Nephron progenitor cell (in vitro differentiated cells): ENCODE data around the gene EFNA2.

Source experiments
- DNase-seq: peaks from one replicate; pipeline ENCODE4 v3.0.0; 2021
- H3K27ac Mint-ChIP-seq: 2 replicates; pipeline ENCODE4 v1.8.0; 2021; ENCODE audit warnings: mild to moderate bottlenecking, moderate library complexity, mixed read lengths
- H3K27me3 Mint-ChIP-seq: 2 replicates; pipeline ENCODE4 v1.8.0; 2021; ENCODE audit warnings: mild to moderate bottlenecking, low read depth, mixed read lengths; ENCODE audit not compliant: poor library complexity
- H3K36me3 Mint-ChIP-seq: 2 replicates; pipeline ENCODE4 v1.8.0; 2021; ENCODE audit warnings: low read depth, mixed read lengths
- H3K4me1 Mint-ChIP-seq: 2 replicates; pipeline ENCODE4 v1.8.0; 2021; ENCODE audit warnings: mixed read lengths
- H3K4me3 Mint-ChIP-seq: 2 replicates; pipeline ENCODE4 v1.8.0; 2021; ENCODE audit warnings: mild to moderate bottlenecking, moderate library complexity, mixed read lengths
- H3K9me3 Mint-ChIP-seq: 2 replicates; pipeline ENCODE4 v1.8.0; 2021; ENCODE audit warnings: mild to moderate bottlenecking, moderate library complexity, mixed read lengths
- CTCF ChIP-seq: fragments of 200-600 bp; sonication (generic); IDR thresholded peaks from 2 replicates; pipeline ENCODE4 v1.5.0; 2021; ENCODE audit warnings: antibody characterized with exemption

EFNA2 gene

GRCh38 chr19:1262623-1263123 is 23.0 kb upstream of the EFNA2 start:
- no peak for TF ChIP-seq CTCF
- Mint-ChIP-seq H3K36me3 (peaks cover 3% of the 10 kb centered on the region), H3K4me3 (peak overlapping the region; percentile 65), H3K27me3 (peaks cover 3% of the 10 kb centered on the region), H3K27ac (no peak overlapping the region), H3K9me3 (no peaks in the 10 kb centered on the region), H3K4me1 (peaks cover 78% of the 10 kb centered on the region)
- peak; percentile 57 for DNase-seq

GRCh38 chr19:1263188-1263587 is 22.5 kb upstream of the EFNA2 start:
- no peaks in the 10 kb centered on the region for H3K9me3 Mint-ChIP-seq
- H3K27ac Mint-ChIP-seq = peak overlapping the region; percentile 72
- TF ChIP-seq CTCF = no peak
- H3K4me1 Mint-ChIP-seq = peaks cover 78% of the 10 kb centered on the region
- DNase-seq = no peak
- H3K36me3 Mint-ChIP-seq = no peaks in the 10 kb centered on the region
- peak overlapping the region; percentile 65 for H3K4me3 Mint-ChIP-seq
- peaks cover 3% of the 10 kb centered on the region for H3K27me3 Mint-ChIP-seq

GRCh38 chr19:1264801-1265614 is 20.7 kb upstream of the EFNA2 start:
- Mint-ChIP-seq H3K9me3 (no peaks in the 10 kb centered on the region), H3K36me3 (peaks cover 2% of the 10 kb centered on the region), H3K27me3 (peaks cover 6% of the 10 kb centered on the region), H3K27ac (peak overlapping the region; percentile 95), H3K4me1 (peaks cover 72% of the 10 kb centered on the region), H3K4me3 (peak overlapping the region; percentile 72)
- DNase-seq = peak; percentile 64
- TF ChIP-seq CTCF = no peak

GRCh38 chr19:1265615-1266128 is 20.0 kb upstream of the EFNA2 start:
- H3K27me3 Mint-ChIP-seq = peaks cover 6% of the 10 kb centered on the region
- peaks cover 9% of the 10 kb centered on the region for H3K36me3 Mint-ChIP-seq
- H3K9me3 Mint-ChIP-seq = no peaks in the 10 kb centered on the region
- H3K4me1 Mint-ChIP-seq = peaks cover 78% of the 10 kb centered on the region
- no peak for TF ChIP-seq CTCF
- peak overlapping the region; percentile 84 for H3K27ac Mint-ChIP-seq
- DNase-seq = no peak
- peak overlapping the region; percentile 72 for H3K4me3 Mint-ChIP-seq

GRCh38 chr19:1266129-1266915 is 19.4 kb upstream of the EFNA2 start:
- peaks cover 81% of the 10 kb centered on the region for H3K4me1 Mint-ChIP-seq
- H3K36me3 Mint-ChIP-seq = peaks cover 15% of the 10 kb centered on the region
- peak; percentile 86 for DNase-seq
- H3K27me3 Mint-ChIP-seq = peaks cover 6% of the 10 kb centered on the region
- no peak for TF ChIP-seq CTCF
- peak overlapping the region; percentile 52 for H3K4me3 Mint-ChIP-seq
- H3K27ac Mint-ChIP-seq = peak overlapping the region; percentile 84
- no peaks in the 10 kb centered on the region for H3K9me3 Mint-ChIP-seq
